Effector memory CD4-positive, alpha-beta T cell (primary cell): ENCODE data around the gene NBPF4.
"Not testable (repeated sequence)": the region's sequence is repeated elsewhere in the genome, so short reads cannot be mapped to it uniquely, and the experiment has no call there.

Source experiments
- DNase-seq, 3 donors: peaks; one replicate each; pipeline ENCODE4 v3.0.0-alpha.2; 2020
- H3K27ac ChIP-seq: 2 replicates; pipeline ENCODE4 v1.7.0; 2013; ENCODE audit warnings: mild to moderate bottlenecking, low read length, moderate library complexity; ENCODE audit not compliant: insufficient read depth, poor library complexity, severe bottlenecking
- H3K27me3 ChIP-seq: replicated peaks from 2 replicates; pipeline ENCODE4 v1.7.0; 2013; ENCODE audit warnings: mild to moderate bottlenecking, low read length; ENCODE audit not compliant: insufficient read depth, control insufficient read depth, poor library complexity, severe bottlenecking
- H3K36me3 ChIP-seq: 2 replicates; pipeline ENCODE4 v1.7.0; 2013; ENCODE audit warnings: mild to moderate bottlenecking, low read length, moderate library complexity; ENCODE audit not compliant: control insufficient read depth, insufficient read depth
- H3K4me1 ChIP-seq: 2 replicates; pipeline ENCODE4 v1.7.0; 2013; ENCODE audit warnings: low read length, mild to moderate bottlenecking; ENCODE audit not compliant: control insufficient read depth, insufficient read depth, poor library complexity, severe bottlenecking
- H3K4me3 ChIP-seq: 2 replicates; pipeline ENCODE4 v1.7.0; 2013; ENCODE audit warnings: low read length, low read depth, mild to moderate bottlenecking; ENCODE audit not compliant: insufficient read depth, poor library complexity, severe bottlenecking
- H3K9me3 ChIP-seq: 2 replicates; pipeline ENCODE4 v1.7.0; 2013; ENCODE audit warnings: mild to moderate bottlenecking, low read length, moderate library complexity; ENCODE audit not compliant: control insufficient read depth

The NBPF4 gene

DNA sequence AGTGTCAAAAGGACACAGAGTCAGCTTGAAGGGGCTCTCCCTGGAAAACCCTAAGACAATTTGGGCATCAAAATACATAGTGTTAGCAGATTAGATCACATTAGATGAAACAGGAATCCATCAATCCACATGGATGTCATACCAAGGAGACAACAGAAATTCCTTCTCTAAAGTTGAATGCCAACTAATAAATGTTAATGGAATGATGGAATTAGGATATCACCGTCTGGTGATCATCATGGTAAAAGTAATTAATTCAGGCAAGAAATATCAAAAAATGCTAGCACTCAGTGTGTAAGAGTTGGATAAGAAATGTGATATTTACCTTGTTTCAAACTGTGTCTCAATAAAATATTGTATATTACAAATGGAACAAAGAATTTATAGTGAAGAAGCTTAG lies 32.9 kb downstream of the NBPF4 start:
- H3K27me3 ChIP-seq: no peaks in the 10 kb centered on the region
- H3K4me3 ChIP-seq: no peak overlapping the region
- DNase-seq: no peak
- H3K4me1 ChIP-seq: no peaks in the 10 kb centered on the region
- H3K27ac ChIP-seq: no peak overlapping the region
- no peaks in the 10 kb centered on the region for H3K9me3 ChIP-seq
- no peaks in the 10 kb centered on the region for H3K36me3 ChIP-seq

DNA sequence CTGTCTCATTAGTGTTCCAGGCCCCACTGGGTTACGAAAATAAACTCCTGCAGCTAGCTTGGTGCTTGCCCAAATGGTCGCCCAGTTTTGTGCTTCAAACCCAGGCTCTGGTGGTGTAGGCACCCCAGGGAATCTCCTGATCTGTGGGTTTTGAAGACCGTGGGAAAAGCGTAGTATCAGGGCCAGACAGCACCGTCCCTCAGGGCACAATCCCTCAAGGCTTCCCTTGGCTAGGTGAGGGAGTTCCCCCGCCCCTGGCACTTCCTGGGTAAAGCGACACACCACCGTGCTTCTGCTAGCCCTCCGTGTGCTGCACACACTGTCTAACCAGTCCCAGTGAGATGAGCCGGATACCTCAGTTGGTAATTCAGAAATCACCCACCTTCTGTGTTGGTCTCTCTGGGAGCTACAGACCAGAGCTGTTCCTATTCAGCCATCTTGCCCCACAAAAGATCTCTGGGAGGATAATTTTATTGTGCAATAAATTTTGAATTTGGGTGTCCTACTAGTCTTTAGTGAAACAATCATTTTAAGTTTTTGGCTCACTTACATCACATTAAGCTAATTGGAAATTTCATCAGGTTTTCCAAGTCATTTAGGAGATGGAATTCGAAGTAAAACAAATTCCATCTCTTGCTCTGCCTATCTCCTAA lies 34.3 kb downstream of the NBPF4 start:
- Histone ChIP-seq H3K27me3 (no peaks in the 10 kb centered on the region), H3K4me3 (no peak overlapping the region), H3K36me3 (no peaks in the 10 kb centered on the region), H3K4me1 (no peaks in the 10 kb centered on the region), H3K9me3 (no peaks in the 10 kb centered on the region), H3K27ac (no peak overlapping the region)
- no peak for DNase-seq

DNA sequence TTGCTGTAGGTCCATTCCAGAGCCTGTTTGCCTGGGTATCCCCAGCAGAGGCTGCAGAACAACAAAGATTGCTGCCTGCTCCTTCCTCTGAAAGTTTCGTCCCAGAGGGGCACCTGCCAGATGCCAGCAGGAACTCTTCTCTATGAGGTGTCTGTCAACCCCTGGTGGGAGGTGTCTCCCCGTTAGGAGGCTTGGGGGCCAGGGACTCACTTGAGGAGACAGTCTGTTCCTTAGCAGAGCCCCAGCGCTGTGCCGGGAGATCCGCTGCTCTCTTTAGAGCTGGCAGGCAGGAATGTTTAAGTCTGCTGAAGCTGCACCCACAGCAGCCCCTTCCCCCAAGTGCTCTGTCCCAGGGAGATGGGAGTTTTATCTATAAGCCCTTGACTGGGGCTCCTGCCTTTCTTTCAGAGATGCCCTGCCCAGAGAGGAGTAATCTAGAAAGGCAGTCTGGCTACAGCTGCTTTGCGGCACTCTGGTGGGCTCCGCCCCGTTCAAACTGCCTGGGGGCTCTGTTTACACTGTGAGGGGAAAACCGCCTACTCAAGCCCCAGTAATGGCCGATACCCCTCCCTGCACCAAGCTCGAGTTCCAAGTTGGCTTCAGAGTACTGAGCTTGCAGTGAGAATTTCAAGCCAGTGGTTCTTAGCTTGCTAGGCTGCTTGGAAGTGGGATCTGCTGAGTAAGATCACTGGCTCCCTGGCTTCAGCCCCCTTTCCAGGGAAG lies 35.0 kb downstream of the NBPF4 start:
- no peaks in the 10 kb centered on the region for H3K36me3 ChIP-seq
- no peak for DNase-seq
- no peak overlapping the region for H3K4me3 ChIP-seq
- H3K27me3 ChIP-seq: no peaks in the 10 kb centered on the region
- no peaks in the 10 kb centered on the region for H3K4me1 ChIP-seq
- no peak overlapping the region for H3K27ac ChIP-seq
- no peaks in the 10 kb centered on the region for H3K9me3 ChIP-seq

DNA sequence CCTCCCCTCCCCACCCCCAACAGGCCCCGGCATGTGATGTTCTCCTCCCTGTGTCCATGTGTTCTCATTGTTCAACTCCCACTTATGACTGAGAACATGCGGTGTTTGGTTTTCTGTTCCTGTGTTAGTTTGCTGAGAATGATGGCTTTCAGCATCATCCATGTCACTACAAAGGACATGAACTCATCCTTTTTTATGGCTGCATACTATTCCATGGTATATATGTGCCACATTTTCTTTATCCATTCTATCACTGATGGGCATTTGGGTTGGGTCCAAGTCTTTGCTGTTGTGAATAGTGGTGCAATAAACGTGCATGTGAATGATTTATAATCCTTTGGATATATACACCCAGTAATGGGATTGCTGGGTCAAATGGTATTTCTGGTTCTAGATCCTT lies 40.3 kb downstream of the NBPF4 start:
- not testable (repeated sequence) for H3K4me3 ChIP-seq, H3K9me3 ChIP-seq, H3K27me3 ChIP-seq, H3K4me1 ChIP-seq, H3K27ac ChIP-seq, H3K36me3 ChIP-seq, DNase-seq

DNA sequence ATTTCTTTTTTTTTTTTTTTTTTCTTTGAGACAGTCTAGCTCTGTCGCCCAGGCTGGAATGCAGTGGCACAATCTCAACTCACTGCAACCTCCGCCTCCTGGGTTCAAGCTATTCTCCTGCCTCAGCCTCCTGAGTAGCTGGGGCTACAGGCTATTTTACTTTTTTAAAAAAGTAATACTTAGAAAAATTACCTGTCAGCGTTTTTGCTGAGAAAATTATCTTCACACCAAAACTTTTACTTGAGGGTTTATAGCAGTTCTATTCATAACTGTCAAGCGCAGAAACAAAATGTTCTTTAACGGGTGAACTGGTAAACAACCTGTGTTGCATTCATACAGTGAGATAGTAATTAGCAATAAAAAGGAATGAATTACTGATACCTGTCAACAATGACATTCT lies 42.2 kb downstream of the NBPF4 start:
- DNase-seq: no peak
- peaks cover 7% of the 10 kb centered on the region for H3K4me1 ChIP-seq
- no peaks in the 10 kb centered on the region for H3K27me3 ChIP-seq
- no peaks in the 10 kb centered on the region for H3K9me3 ChIP-seq
- H3K36me3 ChIP-seq: no peaks in the 10 kb centered on the region
- no peak overlapping the region for H3K27ac ChIP-seq
- no peak overlapping the region for H3K4me3 ChIP-seq

DNA sequence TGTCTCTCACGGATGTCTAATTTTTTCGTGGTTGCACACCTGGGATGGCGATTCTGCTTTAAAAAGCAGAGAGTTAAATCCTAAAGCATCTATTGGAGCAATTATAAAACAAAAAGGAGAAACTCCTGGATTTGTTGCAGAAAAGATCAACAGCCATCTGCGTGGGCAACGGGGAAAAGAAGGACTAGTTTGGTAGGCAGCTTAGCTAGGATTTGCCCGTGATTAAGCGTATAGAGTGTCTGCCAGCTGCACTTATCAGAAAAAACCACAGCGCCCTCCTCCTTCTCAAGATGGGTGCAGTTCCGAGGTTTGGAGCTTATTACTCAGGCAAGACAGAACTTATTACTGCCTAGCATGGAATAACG lies 43.2 kb downstream of the NBPF4 start:
- Histone ChIP-seq H3K4me1 (peaks cover 7% of the 10 kb centered on the region), H3K27ac (peak overlapping the region; percentile 58), H3K4me3 (peak overlapping the region; percentile 95), H3K9me3 (no peaks in the 10 kb centered on the region), H3K36me3 (no peaks in the 10 kb centered on the region), H3K27me3 (no peaks in the 10 kb centered on the region)
- DNase-seq: peak; percentile 2 to 16 (median 13)

DNA sequence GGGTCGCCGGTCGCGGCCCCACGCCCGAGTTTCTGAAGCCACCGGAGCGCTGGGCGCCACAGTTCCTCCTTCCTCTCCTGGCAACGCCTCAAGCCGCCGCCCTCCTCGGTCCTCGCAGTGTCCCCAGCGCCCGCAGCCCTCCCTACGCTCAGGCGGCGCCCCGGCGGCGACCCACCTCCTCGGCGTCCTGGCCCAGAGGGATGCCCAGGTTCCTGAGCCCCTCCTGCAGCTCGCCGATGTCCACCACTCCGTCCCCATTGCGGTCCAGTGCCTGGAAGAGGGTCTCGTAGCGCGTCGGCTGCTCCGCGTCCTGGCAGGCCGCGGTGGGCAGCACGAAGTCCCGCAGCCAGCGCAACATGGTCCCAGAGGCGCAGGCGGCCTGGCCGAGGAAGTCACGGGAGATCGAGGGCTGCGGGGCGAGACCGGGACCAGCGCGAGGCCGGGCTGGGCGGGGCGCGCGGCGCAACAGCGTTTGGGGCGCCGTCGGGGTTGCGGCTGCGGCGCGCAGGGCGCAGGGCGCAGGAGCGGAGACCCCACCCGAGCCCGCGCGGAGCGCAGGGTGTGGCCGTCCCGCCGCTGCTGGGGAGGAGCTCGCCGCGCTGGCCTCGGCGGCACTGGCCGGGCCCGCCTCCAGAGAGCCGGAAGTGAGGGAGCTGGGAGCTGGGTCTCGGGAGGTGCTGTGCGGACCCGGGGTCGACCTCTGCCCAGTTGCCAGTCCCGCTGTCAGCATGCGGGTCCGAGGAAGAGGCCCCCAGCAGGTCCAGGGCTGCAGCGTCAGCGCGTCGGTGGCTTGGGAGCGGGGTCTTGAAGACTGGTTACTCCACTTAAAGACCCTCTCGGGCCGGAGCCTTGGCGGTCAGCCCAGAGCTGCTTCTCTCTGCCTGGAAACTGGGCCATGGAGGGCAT lies 43.8 kb downstream of the NBPF4 start, which contains the start of gene SLC25A24:
Gene SLC25A24, minus strand, starts transcription at position 563 of the 906 bp plus-strand sequence. Its CDS starts 205 bp downstream, at position 358.
- H3K9me3 ChIP-seq: no peaks in the 10 kb centered on the region
- H3K27me3 ChIP-seq: no peaks in the 10 kb centered on the region
- peak within 1 kb of the TSS; percentile 95 for H3K4me3 ChIP-seq
- H3K36me3 ChIP-seq: no peaks in the 10 kb centered on the region
- H3K4me1 ChIP-seq: peaks cover 7% of the 10 kb centered on the region
- peak within 1 kb of the TSS; percentile 70 for H3K27ac ChIP-seq
- peak; percentile 48 to 61 (median 53) for DNase-seq

DNA sequence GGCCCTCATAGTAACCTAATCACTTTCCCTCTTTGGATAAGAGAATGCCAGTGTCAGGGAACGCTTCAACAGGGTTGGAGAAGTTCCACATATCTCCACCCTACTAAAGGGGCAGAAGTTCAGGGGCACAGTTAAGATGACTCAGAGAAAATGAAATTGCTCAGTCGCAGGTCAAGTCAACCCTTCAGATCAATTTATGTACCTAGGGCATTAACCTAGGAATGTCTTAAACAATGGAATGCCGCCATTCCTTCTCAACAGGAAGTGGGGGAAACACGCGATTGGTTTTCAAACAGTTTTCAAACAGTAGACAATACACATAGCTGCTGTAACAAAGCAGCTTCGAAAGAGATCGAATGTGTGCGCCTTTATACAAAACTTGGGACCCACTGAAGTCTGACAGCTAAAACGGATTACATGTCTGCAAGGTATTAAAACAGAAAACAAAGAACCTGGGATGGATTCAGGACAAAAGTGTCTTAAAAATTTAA lies 44.6 kb downstream of the NBPF4 start:
- Histone ChIP-seq H3K36me3 (no peaks in the 10 kb centered on the region), H3K27ac (peak overlapping the region; percentile 70), H3K9me3 (no peaks in the 10 kb centered on the region), H3K27me3 (no peaks in the 10 kb centered on the region), H3K4me1 (peaks cover 7% of the 10 kb centered on the region), H3K4me3 (peak overlapping the region; percentile 95)
- DNase-seq: no peak

DNA sequence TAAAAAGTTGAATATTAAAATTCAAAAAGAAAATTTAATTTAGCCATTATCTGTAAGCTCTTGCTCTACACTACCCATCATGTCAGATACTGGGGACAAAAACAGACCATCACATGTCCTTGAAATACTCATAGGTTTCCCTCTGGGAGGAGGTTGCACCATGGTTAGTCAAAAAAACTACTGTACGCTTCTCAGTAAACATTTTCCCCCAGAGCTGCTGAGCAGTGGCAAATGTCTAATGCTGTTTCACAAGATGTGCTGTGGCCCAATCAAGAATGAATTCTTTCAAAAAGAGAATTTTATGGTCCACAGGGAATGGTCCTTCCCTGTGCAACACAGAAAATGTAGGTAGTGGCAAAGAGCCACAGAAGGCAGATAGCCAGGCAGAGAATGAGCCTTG lies 49.8 kb downstream of the NBPF4 start:
- Histone ChIP-seq H3K4me1 (peaks cover 2% of the 10 kb centered on the region), H3K4me3 (no peak overlapping the region), H3K27me3 (no peaks in the 10 kb centered on the region), H3K36me3 (no peaks in the 10 kb centered on the region), H3K27ac (no peak overlapping the region), H3K9me3 (no peaks in the 10 kb centered on the region)
- no peak for DNase-seq
